VCaP (cell line): ENCODE measurements around the gene SLC35B4.

Experiments used
- H3K27ac ChIP-seq: fragments of 450-650 bp; 2 replicates; pipeline ENCODE4 v1.5.1; 2017
- TF ChIP-seq, protein P1 (sequence below): fragments of 450-650 bp; conservative IDR thresholded peaks from 2 replicates; pipeline ENCODE4 v1.5.1; 2017; ENCODE audit warnings: mild to moderate bottlenecking, moderate library complexity

The SLC35B4 gene, protein sequence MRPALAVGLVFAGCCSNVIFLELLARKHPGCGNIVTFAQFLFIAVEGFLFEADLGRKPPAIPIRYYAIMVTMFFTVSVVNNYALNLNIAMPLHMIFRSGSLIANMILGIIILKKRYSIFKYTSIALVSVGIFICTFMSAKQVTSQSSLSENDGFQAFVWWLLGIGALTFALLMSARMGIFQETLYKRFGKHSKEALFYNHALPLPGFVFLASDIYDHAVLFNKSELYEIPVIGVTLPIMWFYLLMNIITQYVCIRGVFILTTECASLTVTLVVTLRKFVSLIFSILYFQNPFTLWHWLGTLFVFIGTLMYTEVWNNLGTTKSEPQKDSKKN

DNA sequence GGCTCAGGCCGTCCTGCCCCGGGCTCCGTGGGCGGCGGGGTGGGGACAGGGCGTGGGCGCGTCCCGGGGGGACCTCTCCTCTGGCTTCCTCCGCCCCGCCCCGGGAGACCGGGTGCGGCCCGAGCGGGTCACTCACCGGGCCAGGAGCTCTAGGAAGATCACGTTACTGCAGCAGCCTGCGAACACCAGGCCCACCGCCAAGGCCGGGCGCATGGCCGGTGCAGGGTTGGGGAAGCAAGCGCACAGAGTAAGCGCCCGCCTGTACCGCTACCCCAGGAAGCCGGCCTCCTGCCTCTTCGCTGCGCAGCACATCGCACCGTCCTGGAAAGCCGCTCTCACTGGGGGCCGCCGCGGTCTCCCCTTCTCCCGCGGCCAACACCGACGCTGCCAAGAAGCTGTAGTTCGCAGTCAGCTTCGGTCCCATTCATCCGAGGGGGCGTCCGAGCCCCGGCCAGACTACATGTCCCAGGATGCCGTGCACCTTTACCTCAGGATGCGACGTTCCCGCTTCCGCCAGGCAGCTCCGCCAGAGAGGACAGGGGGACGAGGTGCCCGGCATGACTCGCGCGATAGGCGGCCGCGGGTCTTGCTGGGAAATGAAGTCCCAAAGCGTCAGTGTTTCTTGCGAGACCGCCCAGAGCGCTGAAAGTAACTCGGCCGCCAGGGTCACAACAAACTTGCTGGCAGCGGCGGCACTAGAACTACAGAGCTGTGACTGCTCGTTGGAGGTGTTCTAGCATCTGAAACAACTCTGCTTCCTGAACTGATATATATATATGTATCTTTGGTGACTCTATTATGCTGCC is at the start of gene SLC35B4:
Gene SLC35B4 (minus strand): TSS at position 392 of the 806 bp plus-strand sequence. CDS start 179 bp downstream, at position 213.
- TF ChIP-seq, protein P1, sequence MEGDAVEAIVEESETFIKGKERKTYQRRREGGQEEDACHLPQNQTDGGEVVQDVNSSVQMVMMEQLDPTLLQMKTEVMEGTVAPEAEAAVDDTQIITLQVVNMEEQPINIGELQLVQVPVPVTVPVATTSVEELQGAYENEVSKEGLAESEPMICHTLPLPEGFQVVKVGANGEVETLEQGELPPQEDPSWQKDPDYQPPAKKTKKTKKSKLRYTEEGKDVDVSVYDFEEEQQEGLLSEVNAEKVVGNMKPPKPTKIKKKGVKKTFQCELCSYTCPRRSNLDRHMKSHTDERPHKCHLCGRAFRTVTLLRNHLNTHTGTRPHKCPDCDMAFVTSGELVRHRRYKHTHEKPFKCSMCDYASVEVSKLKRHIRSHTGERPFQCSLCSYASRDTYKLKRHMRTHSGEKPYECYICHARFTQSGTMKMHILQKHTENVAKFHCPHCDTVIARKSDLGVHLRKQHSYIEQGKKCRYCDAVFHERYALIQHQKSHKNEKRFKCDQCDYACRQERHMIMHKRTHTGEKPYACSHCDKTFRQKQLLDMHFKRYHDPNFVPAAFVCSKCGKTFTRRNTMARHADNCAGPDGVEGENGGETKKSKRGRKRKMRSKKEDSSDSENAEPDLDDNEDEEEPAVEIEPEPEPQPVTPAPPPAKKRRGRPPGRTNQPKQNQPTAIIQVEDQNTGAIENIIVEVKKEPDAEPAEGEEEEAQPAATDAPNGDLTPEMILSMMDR, result peak; percentile 39
- H3K27ac ChIP-seq, result peak within 1 kb of the TSS; percentile 88

DNA sequence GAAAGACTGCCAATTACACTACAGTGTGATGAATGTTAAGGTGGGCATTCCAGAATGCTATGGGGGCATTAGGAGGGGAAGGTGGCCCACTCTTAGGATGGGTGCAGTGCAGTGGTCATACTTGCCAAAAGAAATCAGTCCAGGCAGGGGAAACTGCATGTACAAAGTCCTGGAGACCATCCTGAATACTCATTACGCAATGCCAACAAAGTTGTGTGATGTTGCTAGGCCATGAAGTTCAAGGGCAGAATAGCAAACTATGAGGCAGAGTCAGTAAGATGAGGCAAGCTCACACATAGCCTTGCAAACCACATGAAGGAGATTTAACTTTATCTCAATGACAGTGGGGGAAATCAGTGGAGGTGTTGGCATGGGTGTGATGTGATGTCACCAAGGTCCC is 49.8 kb upstream of the SLC35B4 start:
- TF ChIP-seq, protein P1, result no peak
- H3K27ac ChIP-seq, result peak overlapping the region; percentile 70

DNA sequence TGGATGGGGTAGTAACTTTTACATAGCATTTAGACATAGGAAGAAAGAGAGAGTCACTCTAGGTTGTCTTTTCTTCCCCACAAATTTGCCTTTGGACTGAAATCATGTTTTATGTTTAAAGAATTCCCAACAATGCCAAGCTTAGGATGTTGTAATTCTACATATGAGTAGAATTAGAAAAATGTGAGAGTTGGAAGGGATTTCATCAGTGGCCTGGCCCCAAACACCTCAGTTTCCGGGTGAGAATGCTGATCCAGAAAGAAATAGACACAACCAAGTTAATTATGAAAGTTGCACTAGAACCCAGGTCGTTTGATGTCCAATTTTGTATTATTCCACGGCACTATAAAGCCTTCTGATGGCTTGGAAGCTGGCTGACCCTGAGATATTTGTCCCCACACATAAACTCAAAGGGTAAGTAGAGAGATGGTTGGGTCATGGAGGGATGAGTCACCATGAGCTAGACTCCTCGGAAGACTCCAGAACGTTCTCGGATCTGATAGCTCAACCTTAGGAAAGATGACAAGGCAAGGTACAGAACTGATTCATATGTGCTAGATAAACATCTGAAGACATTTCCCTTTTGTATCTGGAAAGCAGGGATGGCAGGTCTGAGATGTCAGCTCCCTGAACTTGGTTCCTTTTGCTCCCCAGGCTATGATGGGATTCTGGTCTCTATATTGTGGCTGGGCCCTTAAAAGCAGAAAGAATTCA is 48.8 kb upstream of the SLC35B4 start:
- H3K27ac ChIP-seq, result peak overlapping the region; percentile 70
- TF ChIP-seq, protein P1, result no peak

DNA sequence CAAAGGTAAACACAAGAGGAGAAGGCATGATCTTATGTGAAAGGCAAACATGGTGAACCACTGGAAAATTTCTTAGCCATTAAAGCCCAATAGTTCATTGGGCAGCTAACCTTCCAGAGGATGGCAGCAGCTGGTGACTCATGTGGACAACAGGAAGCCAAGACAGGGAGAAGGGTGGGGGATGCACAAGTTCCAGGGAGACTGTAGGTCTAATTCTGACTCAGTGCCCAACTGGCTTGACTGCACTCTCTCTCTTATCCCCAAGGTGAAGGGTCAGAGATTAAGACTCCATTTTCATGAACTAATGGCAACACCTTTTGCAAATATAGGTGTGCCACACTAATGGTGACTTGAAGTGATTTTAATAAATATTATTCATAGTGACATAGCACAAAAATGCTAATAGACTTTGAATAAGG is 47.9 kb upstream of the SLC35B4 start:
- TF ChIP-seq, protein P1, result no peak
- no peak overlapping the region; the same call in 1 of the 2 replicates for H3K27ac ChIP-seq

DNA sequence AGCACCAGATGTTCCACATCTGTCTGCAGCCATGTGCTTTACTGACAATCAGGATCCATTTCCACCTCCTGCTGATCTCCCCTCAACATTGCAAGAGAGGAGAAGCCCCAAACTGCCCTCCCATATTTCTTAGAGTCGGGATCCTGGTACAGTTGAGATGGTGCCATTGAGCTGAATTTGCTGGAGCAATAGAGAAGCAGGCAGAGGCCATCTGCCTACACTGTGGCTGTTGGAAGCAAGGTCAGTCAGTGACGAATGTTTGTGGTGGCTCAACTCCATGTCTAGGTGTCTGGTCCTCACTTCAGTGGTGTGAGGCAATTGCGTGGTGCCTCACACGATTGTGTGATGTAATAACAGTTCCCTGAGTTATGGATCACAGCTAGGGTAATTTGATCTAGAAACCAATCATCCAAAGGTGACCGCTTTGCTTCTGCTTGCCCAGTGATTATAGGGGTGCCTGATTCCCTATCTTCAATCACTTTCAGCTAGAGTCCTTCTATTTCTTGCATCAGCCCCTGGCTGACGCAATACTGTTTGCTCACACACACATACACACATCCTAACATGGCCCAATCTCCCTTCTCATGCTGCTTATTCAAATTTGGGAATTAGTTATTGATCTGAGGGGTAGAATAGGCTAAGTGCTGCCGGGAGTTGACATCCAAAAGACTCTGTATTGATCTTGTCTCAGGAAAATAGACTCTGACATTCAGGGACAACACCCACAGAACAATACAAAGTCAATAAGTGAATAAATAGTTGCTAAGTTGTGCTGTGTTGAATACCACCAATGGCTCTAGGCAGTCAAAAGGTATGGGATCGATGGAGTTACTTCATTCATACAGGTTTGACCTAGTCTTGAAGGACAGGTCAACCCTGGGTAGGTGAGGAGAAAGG is 46.1 kb upstream of the SLC35B4 start:
- no peak overlapping the region for H3K27ac ChIP-seq
- TF ChIP-seq, protein P1, result no peak

DNA sequence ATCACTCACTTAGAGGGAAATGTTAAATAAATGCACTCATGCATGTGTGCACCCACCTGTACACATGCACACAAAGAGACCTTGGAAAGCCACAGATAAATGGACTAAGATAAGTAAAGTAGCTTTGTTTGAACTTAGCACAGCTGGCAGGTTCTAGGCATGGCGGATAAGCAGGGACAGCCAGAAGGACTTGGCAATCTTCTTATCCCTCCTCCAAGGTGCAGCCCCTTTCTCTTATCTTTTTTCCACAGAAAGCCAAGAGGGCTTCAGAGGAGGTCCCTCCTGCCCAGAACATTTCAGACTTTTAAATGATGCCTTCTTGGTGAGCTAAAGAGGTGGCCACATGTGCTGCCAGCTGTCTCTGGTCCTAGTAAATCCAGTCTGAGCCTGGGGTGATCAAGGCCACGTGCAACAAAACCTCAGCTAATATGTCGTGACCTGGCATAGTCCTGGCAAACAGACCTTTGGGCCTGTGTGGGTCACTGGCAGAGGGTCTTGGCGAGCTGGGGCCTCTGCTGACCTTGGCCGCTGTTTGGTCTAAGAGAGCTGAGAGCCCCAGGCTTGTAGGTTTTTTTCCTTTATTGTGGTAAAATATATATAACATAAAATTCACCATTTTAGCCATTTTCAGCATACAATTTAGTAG is 43.2 kb upstream of the SLC35B4 start:
- TF ChIP-seq, protein P1, result no peak
- H3K27ac ChIP-seq, result no peak overlapping the region
